Astrocyte (in vitro differentiated cells and primary cell): ENCODE measurements around the gene MYO1E.

Source experiments
- EZH2 ChIP-seq: IDR thresholded peaks from 2 replicates; pipeline ENCODE4 v1.6.1; 2012; ENCODE audit warnings: mild to moderate bottlenecking, low read length, inconsistent platforms; ENCODE audit not compliant: insufficient read depth
- TF ChIP-seq, protein P1 (sequence below): IDR thresholded peaks from 2 replicates; pipeline ENCODE4 v1.5.1; 2011; ENCODE audit warnings: low read depth, mild to moderate bottlenecking, inconsistent platforms, low read length, moderate library complexity; ENCODE audit not compliant: insufficient read depth

DNA sequence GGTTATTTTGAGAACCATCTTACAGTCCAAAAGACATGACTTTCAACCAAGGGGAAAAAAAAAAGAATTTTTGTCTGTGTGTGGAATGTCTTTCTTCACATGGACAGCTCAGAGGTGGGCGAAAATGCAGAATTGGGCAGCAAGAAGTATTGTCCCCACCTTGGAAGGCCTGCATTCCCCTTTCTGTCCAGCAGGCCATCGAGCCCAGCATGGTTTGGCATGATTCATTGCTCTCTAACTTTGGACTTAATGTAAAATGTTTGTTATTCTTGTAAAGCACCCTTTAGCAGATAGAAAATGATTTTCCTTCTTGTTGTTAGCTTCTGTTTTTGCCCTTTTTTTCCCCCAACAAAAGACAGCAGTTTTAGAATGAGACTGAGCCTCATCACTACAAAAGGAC lies 12.4 kb downstream of the MYO1E start:
- TF ChIP-seq, protein P1, sequence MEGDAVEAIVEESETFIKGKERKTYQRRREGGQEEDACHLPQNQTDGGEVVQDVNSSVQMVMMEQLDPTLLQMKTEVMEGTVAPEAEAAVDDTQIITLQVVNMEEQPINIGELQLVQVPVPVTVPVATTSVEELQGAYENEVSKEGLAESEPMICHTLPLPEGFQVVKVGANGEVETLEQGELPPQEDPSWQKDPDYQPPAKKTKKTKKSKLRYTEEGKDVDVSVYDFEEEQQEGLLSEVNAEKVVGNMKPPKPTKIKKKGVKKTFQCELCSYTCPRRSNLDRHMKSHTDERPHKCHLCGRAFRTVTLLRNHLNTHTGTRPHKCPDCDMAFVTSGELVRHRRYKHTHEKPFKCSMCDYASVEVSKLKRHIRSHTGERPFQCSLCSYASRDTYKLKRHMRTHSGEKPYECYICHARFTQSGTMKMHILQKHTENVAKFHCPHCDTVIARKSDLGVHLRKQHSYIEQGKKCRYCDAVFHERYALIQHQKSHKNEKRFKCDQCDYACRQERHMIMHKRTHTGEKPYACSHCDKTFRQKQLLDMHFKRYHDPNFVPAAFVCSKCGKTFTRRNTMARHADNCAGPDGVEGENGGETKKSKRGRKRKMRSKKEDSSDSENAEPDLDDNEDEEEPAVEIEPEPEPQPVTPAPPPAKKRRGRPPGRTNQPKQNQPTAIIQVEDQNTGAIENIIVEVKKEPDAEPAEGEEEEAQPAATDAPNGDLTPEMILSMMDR: peak; percentile 39
- no peak for TF ChIP-seq EZH2
